Measurements from ENCODE around the gene ANO6.

DNA sequence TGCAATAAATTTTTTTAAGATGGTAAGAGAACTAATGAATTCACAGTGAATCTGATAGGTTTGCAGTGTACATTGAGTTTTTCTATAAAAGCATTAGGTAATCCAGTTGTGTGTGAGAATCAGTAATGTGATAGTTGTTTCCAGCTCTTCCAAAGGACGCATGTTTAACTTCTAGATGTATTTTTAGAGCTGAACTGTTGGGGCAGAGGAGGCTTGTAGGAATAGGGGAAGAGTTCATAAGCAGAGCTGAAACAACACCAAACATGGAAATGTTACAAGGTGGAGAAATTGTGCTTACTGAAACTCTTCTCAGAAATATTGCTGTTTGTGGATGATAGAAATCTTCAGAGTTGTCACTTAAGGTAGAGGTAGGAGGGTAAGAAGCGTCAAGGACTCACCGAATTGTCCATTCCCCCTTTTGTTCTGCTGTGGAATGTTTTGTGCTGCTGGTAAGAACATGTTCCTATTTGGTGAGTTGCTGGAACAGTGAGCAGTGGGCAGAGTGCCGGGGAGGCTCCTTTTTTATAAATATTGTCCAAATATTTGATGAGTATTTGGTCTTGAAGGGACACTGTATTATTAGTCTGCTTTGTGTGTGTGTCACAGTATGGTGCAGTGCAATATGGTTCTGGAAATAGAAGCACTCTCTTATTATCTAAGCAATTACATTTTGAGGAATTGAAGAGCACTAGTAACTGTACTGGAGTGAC lies 76.7 kb downstream of the ANO6 start:
- TF ChIP-seq POLR2A (IDR thresholded peaks at IDR 0.05; ENCODE audit: low read depth, low read length) (no peak), POLR2AphosphoS5 (IDR thresholded peaks at IDR 0.05; ENCODE audit: low read depth, low read length) (no peak), SPI1 (IDR thresholded peaks at IDR 0.05; ENCODE audit: low read depth, low read length) (no peak), POU2F2 (IDR thresholded peaks at IDR 0.05; ENCODE audit: low read depth, low read length) (no peak), TAF1 (IDR thresholded peaks at IDR 0.05; ENCODE audit: low read depth, low read length) (no peak)

All from GM12891 (cell line).